Endothelial cell of umbilical vein (primary cell): ENCODE data around the gene ZBTB20.

Experiments
- EZH2 ChIP-seq: IDR thresholded peaks from 2 replicates; pipeline ENCODE4 v1.6.1; 2012; ENCODE audit warnings: borderline replicate concordance, low read depth, mild to moderate bottlenecking, moderate library complexity, low read length, inconsistent platforms; ENCODE audit not compliant: severe bottlenecking
- POLR2A ChIP-seq: IDR thresholded peaks from 2 replicates; pipeline ENCODE4 v1.6.1; 2012; ENCODE audit warnings: low read depth, mild to moderate bottlenecking, control low read depth, low read length
- POLR2AphosphoS5 ChIP-seq: IDR thresholded peaks from 2 replicates; pipeline ENCODE4 v1.6.1; 2012; ENCODE audit warnings: low read depth, mild to moderate bottlenecking, control low read depth, low read length, moderate library complexity; ENCODE audit not compliant: insufficient read depth
- TF ChIP-seq, protein P1 (sequence below): IDR thresholded peaks from 2 replicates; pipeline ENCODE4 v1.6.1; 2011; ENCODE audit not compliant: insufficient read depth, insufficient read length

DNA sequence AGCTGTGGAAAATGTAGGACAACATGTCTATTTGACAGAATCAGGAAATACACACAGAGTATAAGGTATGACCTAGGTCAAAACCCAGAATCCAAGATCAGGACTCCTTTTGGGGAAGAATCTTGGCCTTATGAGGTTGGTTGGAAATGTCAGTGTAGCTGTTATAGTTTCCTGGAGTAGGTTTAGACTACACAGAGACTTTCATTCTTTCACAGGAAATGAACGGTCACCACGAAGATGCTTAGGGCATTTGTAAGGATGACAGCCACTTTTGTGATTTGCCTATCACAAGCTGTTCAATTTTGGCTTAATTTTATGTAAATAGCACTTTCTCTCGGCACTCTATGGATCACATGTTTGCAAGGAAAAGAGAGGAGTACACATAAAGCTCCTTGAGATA lies 18.6 kb upstream of the ZBTB20 start:
- TF ChIP-seq EZH2 (no peak), POLR2A (no peak), POLR2AphosphoS5 (no peak)
- TF ChIP-seq, protein P1, sequence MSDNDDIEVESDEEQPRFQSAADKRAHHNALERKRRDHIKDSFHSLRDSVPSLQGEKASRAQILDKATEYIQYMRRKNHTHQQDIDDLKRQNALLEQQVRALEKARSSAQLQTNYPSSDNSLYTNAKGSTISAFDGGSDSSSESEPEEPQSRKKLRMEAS: no peak
